ENCODE results near the gene MITF. TPM values are rescaled to one million over a fixed set of nuclear protein-coding genes. Genes with fewer than 3 reads are reported as not detected.

The MITF gene
- total RNA-seq, 2 donors from 2014 or later: 1.8 to 3.0 TPM

- no peak for DNase-seq
- Mint-ChIP-seq H3K9me3 (no peaks in the 10 kb centered on the region), H3K27me3 (ENCODE audit: insufficient read depth) (no peaks in the 10 kb centered on the region), H3K36me3 (ENCODE audit: low read depth) (no peaks in the 10 kb centered on the region), H3K27ac (no peak overlapping the region), H3K4me3 (no peak overlapping the region), H3K4me1 (no peaks in the 10 kb centered on the region)
- H3K27me3 ChIP-seq (ENCODE audit: control insufficient read depth, insufficient read depth, low read length, poor library complexity, severe bottlenecking): no peaks in the 10 kb centered on the region
- 97% methylated on average over 1 of the region's 1 CpG; no CpG with 5 or more reads in 1 of the 2 experiments for WGBS, 2 experiments (ENCODE audit: insufficient coverage in 1 of 2, insufficient read length in 1 of 2)
- H3K9ac ChIP-seq (ENCODE audit: extremely low read depth, low read length, poor library complexity, severe bottlenecking): no peak overlapping the region
- H3K4me1 ChIP-seq (ENCODE audit: control insufficient read depth, insufficient read depth, low read length): no peaks in the 10 kb centered on the region
- H3K4me3 ChIP-seq (ENCODE audit: low read length): no peak overlapping the region
- TF ChIP-seq CTCF (conservative IDR thresholded peaks at IDR 0.05): no peak
- no peak overlapping the region for H3K27ac ChIP-seq (ENCODE audit: low read depth, low read length)
- H3K36me3 ChIP-seq (ENCODE audit: control insufficient read depth, insufficient read depth, low read length): no peaks in the 10 kb centered on the region
- H3K9me3 ChIP-seq (ENCODE audit: control insufficient read depth, low read length): no peaks in the 10 kb centered on the region
These were observed 67.6 kb downstream of the MITF start for GRCh38 chr3:69806735-69807438.

DNA sequence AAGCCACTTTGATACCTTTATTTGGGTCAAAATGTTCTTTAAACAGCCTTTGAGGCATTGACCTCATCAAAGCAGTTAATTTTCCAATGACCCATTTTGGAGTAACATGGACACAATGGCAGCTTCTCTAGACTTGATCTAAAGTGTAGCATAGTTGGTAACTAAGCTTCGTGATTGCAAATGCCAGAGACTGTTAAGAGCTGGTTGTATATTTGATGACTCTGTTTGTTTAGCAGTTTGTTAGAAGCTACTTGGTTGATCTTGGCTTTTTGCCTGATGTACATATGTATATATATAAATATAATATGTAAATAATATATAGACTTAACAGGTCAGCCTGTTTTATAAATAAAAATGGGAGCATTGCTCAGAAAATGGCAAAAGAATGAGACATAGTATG is 68.4 kb downstream of the MITF start:
- H3K36me3 Mint-ChIP-seq (ENCODE audit: low read depth): no peaks in the 10 kb centered on the region
- H3K27me3 Mint-ChIP-seq (ENCODE audit: insufficient read depth): no peaks in the 10 kb centered on the region
- no peak overlapping the region for H3K27ac Mint-ChIP-seq
- Histone ChIP-seq H3K9me3 (ENCODE audit: control insufficient read depth, low read length) (no peaks in the 10 kb centered on the region), H3K4me1 (ENCODE audit: control insufficient read depth, insufficient read depth, low read length) (no peaks in the 10 kb centered on the region), H3K36me3 (ENCODE audit: control insufficient read depth, insufficient read depth, low read length) (no peaks in the 10 kb centered on the region), H3K4me3 (ENCODE audit: low read length) (no peak overlapping the region), H3K27ac (ENCODE audit: low read depth, low read length) (no peak overlapping the region), H3K9ac (ENCODE audit: extremely low read depth, low read length, poor library complexity, severe bottlenecking) (no peak overlapping the region), H3K27me3 (ENCODE audit: control insufficient read depth, insufficient read depth, low read length, poor library complexity, severe bottlenecking) (no peaks in the 10 kb centered on the region)
- H3K4me1 Mint-ChIP-seq: no peaks in the 10 kb centered on the region
- WGBS, 2 experiments (ENCODE audit: insufficient coverage in 1 of 2, insufficient read length in 1 of 2): 89% methylated on average over 1 of the region's 1 CpG; no CpG with 5 or more reads in 1 of the 2 experiments
- H3K4me3 Mint-ChIP-seq: no peak overlapping the region
- no peaks in the 10 kb centered on the region for H3K9me3 Mint-ChIP-seq
- no peak for DNase-seq
- no peak for TF ChIP-seq CTCF (conservative IDR thresholded peaks at IDR 0.05)

GRCh38 chr3:69809076-69809835 is 70.0 kb downstream of the MITF start:
- no peaks in the 10 kb centered on the region for H3K27me3 ChIP-seq (ENCODE audit: control insufficient read depth, insufficient read depth, low read length, poor library complexity, severe bottlenecking)
- DNase-seq: no peak
- Mint-ChIP-seq H3K36me3 (ENCODE audit: low read depth) (no peaks in the 10 kb centered on the region), H3K27ac (no peak overlapping the region), H3K27me3 (ENCODE audit: insufficient read depth) (no peaks in the 10 kb centered on the region), H3K4me1 (no peaks in the 10 kb centered on the region), H3K4me3 (no peak overlapping the region), H3K9me3 (no peaks in the 10 kb centered on the region)
- H3K4me1 ChIP-seq (ENCODE audit: control insufficient read depth, insufficient read depth, low read length): no peaks in the 10 kb centered on the region
- no peak overlapping the region for H3K9ac ChIP-seq (ENCODE audit: extremely low read depth, low read length, poor library complexity, severe bottlenecking)
- H3K27ac ChIP-seq (ENCODE audit: low read depth, low read length): no peak overlapping the region
- no peaks in the 10 kb centered on the region for H3K36me3 ChIP-seq (ENCODE audit: control insufficient read depth, insufficient read depth, low read length)
- WGBS, 2 experiments (ENCODE audit: insufficient coverage in 1 of 2, insufficient read length in 1 of 2): 100% methylated on average over 1 of the region's 1 CpG; no CpG with 5 or more reads in 1 of the 2 experiments
- no peaks in the 10 kb centered on the region for H3K9me3 ChIP-seq (ENCODE audit: control insufficient read depth, low read length)
- TF ChIP-seq CTCF (conservative IDR thresholded peaks at IDR 0.05): no peak
- no peak overlapping the region for H3K4me3 ChIP-seq (ENCODE audit: low read length)
